ENCODE data around the gene ACOT6.
"Not testable (repeated sequence)": the region's sequence is repeated elsewhere in the genome, so short reads cannot be mapped to it uniquely, and the experiment has no call there.

DNA sequence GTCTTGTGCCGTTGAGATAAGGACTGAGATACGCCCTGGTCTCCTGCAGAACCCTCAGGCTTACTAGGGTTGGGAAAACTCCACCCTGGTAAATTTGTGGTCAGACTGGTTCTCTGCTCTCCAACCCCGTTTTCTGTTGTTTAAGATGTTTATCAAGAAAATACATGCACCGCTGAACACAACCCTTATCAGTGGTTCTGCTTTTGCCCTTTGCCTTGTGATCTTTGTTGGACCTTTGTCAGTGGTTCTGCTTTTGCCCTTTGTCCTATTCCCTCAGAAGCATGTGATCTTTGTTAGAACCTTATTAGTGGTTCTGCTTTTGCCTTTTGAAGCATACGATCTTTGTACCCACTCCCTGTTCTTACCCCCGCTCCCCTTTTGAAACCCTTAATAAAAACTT is 49.6 kb upstream of the ACOT6 start:
- TF ChIP-seq, protein P1, sequence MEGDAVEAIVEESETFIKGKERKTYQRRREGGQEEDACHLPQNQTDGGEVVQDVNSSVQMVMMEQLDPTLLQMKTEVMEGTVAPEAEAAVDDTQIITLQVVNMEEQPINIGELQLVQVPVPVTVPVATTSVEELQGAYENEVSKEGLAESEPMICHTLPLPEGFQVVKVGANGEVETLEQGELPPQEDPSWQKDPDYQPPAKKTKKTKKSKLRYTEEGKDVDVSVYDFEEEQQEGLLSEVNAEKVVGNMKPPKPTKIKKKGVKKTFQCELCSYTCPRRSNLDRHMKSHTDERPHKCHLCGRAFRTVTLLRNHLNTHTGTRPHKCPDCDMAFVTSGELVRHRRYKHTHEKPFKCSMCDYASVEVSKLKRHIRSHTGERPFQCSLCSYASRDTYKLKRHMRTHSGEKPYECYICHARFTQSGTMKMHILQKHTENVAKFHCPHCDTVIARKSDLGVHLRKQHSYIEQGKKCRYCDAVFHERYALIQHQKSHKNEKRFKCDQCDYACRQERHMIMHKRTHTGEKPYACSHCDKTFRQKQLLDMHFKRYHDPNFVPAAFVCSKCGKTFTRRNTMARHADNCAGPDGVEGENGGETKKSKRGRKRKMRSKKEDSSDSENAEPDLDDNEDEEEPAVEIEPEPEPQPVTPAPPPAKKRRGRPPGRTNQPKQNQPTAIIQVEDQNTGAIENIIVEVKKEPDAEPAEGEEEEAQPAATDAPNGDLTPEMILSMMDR (conservative IDR thresholded peaks at IDR 0.05; ENCODE audit: low read depth, low read length): not testable (repeated sequence)
- not testable (repeated sequence) for TF ChIP-seq EZH2 (IDR thresholded peaks at IDR 0.05; ENCODE audit: borderline replicate concordance, low read depth, low read length, poor library complexity, severe bottlenecking)
